Neutrophil (primary cell): ENCODE measurements around the gene CYP2C18.

Experiments
- H3K27ac ChIP-seq: fragments of 200-600 bp; sonication (generic); 2 replicates; pipeline ENCODE4 v1.5.1; 2016; ENCODE audit warnings: mild to moderate bottlenecking, moderate library complexity
- H3K27me3 ChIP-seq: fragments of 200-600 bp; sonication (generic); 2 replicates; pipeline ENCODE4 v1.6.0; 2016; ENCODE audit warnings: mild to moderate bottlenecking
- H3K36me3 ChIP-seq: fragments of 200-600 bp; sonication (generic); 2 replicates; pipeline ENCODE4 v1.5.1; 2017
- H3K4me1 ChIP-seq, 2 experiments: fragments of 200-600 bp in 1 of 2; sonication (generic) in 1 of 2; 1 replicate in 1 of 2; 2 replicates in 1 of 2; pipeline versions ENCODE4 v1.5.1 to v1.6.1; 2013 to 2016; ENCODE audit warnings: low read depth in 1 of 2, low read length in 1 of 2, mild to moderate bottlenecking in 1 of 2, moderate library complexity in 1 of 2; ENCODE audit not compliant: control insufficient read depth in 1 of 2, insufficient read depth in 1 of 2
- H3K4me3 ChIP-seq, 2 experiments: fragments of 200-600 bp in 1 of 2; sonication (generic) in 1 of 2; 1 replicate in 1 of 2; 2 replicates in 1 of 2; pipeline ENCODE4 v1.5.1; 2013 to 2016; ENCODE audit warnings: low read depth in 1 of 2, low read length in 1 of 2, mild to moderate bottlenecking in 1 of 2, moderate library complexity in 1 of 2
- H3K9me3 ChIP-seq: fragments of 200-600 bp; sonication (generic); 2 replicates; pipeline ENCODE4 v1.5.1; 2016
- CTCF ChIP-seq: fragments of 200-600 bp; sonication (generic); IDR thresholded peaks from 2 replicates; pipeline ENCODE4 v1.5.1; 2016; ENCODE audit warnings: antibody characterized with exemption

Gene CYP2C18

DNA sequence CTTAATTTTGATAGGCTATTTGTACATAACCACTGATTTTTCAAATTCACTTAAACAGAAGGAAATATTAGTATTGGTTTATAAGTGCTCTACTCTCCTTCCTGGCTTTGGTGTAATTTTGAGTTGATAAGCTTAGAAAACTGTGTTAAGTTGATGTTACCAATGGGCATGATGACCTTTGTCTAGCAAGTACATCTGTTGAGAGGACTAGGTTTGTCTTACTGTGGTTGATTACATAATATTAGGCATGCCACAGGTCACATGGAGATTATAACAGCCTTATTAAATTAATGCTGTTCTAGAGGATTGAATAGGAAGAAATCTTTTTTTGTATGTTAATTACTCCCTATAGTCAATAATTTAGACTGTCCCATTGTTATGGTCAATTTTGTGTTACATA, 27.0 kb downstream of the CYP2C18 start:
- Histone ChIP-seq H3K4me1 (no peaks in the 10 kb centered on the region), H3K27me3 (no peaks in the 10 kb centered on the region), H3K4me3 (no peak overlapping the region), H3K9me3 (no peaks in the 10 kb centered on the region), H3K27ac (no peak overlapping the region), H3K36me3 (no peaks in the 10 kb centered on the region)
- TF ChIP-seq CTCF = no peak

- TF ChIP-seq CTCF = no peak
- Histone ChIP-seq H3K4me1 (no peaks in the 10 kb centered on the region), H3K36me3 (no peaks in the 10 kb centered on the region), H3K27ac (no peak overlapping the region), H3K4me3 (no peak overlapping the region), H3K27me3 (no peaks in the 10 kb centered on the region), H3K9me3 (no peaks in the 10 kb centered on the region)
Observed at GRCh38 chr10:94725871-94726270, 42.3 kb downstream of the CYP2C18 start.

- Histone ChIP-seq H3K27ac (no peak overlapping the region), H3K4me3 (no peak overlapping the region), H3K36me3 (no peaks in the 10 kb centered on the region), H3K27me3 (no peaks in the 10 kb centered on the region), H3K9me3 (no peaks in the 10 kb centered on the region), H3K4me1 (no peaks in the 10 kb centered on the region)
- TF ChIP-seq CTCF = no peak
Observed at GRCh38 chr10:94735197-94735596, 51.7 kb downstream of the CYP2C18 start.

DNA sequence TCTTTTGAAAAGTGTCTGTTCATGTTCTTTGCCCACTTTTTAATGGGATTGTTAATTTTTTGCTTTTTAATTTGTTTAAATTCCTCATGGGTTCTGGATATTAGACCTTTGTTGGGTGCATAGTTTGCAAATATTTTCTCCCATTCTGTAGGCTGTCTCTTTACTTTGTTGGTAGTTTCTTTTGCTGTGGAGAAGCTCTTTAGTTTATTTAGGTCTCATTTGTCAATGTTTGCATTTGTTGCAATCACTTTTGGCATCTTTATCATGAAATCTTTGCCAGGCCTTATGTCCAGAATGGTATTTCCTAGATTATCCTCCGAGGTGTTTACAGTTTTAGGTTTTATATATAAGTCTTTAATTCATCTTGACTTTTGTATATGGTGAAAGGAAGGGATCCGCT, 55.1 kb downstream of the CYP2C18 start:
- no peaks in the 10 kb centered on the region for H3K4me1 ChIP-seq
- H3K27ac ChIP-seq = no peak overlapping the region
- no peaks in the 10 kb centered on the region for H3K36me3 ChIP-seq
- TF ChIP-seq CTCF = no peak
- no peak overlapping the region for H3K4me3 ChIP-seq
- H3K9me3 ChIP-seq = no peaks in the 10 kb centered on the region
- H3K27me3 ChIP-seq = no peaks in the 10 kb centered on the region

DNA sequence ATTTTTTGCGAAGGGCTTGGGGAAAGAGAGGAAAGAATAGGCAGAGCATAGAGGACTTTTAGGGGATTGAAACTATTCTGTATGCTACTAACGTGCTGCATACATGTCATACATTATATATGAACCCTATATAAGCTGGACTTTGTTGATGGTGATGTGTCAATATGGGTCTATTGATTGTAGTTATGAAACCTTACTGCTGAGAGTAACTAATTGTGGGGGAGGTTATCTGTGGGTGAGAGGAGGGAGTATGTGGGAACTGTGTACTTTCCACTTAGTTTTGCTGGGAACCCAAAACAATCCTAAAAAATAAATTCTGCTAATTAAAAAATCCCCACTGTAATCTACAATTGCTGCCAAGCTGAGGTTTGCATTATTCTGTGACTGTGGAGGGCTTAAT, 63.6 kb downstream of the CYP2C18 start:
- H3K27me3 ChIP-seq = no peaks in the 10 kb centered on the region
- no peaks in the 10 kb centered on the region for H3K4me1 ChIP-seq
- H3K9me3 ChIP-seq = no peaks in the 10 kb centered on the region
- no peak for TF ChIP-seq CTCF
- H3K36me3 ChIP-seq = no peaks in the 10 kb centered on the region
- no peak overlapping the region for H3K27ac ChIP-seq
- H3K4me3 ChIP-seq = no peak overlapping the region

- Histone ChIP-seq H3K27me3 (no peaks in the 10 kb centered on the region), H3K27ac (no peak overlapping the region), H3K9me3 (no peaks in the 10 kb centered on the region), H3K4me1 (no peaks in the 10 kb centered on the region), H3K36me3 (no peaks in the 10 kb centered on the region), H3K4me3 (no peak overlapping the region)
- no peak for TF ChIP-seq CTCF
Observed at GRCh38 chr10:94747838-94748237, 64.3 kb downstream of the CYP2C18 start.
